ENCODE data around the gene TRIM2.

The TRIM2 gene

DNA sequence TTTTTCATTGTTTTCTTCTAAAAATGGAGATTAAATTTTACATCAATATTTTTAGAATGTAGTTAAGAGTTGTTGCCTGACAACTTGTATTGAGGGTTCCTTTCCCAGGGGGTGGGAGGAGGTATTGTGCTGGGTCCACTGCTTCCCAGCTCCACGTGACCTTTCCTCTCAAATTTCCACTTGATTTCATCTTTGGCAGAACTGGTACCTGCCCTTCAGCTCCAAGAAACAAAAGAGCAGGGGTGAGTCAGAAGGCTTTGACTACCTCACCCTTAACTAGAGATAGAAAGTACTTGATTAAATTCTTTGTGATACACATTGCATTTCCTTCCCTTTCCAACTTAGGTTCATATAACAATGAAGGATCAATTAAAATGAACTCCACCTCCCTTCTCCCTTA is 19.7 kb downstream of the TRIM2 start:
- peak; percentile 15 for DNase-seq

DNA sequence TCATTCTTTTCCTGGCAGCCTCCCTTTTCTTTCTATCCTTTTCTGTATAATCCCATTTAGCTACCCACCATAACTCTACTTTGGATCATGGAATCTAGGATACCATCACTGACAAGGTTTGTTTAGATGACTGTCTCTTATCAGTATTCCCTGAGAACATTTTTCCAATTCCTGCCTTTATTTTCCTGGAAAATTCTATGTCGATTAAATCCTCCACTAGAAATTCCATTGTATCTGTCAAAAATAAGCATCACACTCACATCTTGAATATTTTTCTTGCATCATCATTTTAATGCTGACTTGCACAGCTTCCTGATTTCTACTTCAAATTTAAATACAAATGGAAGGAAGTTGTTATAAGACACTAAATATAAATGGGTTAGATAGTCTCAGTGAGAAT is 20.2 kb downstream of the TRIM2 start:
- no peak for DNase-seq

DNA sequence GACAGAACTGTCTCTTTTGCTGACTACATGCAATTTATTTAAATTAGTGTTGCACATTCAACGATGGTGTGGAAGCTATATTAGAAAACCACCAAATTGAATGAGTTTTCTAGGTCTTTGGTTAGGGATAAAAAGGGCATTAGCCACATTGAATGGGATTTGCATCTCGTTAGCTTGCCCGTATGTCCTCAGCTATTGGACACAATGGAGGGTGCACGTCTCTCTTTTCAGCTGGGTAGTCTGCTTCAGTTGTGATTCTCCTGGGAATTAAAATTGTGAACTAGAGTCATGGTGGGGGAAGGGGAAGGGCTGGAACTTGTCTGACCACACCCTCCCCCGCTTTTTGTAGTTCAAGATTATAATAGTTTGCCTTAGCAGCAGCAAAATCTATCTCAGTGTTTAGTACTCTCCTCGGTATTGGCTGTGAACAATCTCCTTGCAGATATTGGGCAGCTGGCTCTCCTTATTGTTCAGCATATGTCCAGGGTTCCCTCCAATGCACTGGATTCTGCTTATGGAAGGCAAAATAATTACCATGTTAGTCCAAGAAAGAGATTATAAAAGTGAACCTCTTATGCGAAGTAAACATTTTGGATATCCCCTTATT is 23.3 kb downstream of the TRIM2 start:
- DNase-seq = no peak

DNA sequence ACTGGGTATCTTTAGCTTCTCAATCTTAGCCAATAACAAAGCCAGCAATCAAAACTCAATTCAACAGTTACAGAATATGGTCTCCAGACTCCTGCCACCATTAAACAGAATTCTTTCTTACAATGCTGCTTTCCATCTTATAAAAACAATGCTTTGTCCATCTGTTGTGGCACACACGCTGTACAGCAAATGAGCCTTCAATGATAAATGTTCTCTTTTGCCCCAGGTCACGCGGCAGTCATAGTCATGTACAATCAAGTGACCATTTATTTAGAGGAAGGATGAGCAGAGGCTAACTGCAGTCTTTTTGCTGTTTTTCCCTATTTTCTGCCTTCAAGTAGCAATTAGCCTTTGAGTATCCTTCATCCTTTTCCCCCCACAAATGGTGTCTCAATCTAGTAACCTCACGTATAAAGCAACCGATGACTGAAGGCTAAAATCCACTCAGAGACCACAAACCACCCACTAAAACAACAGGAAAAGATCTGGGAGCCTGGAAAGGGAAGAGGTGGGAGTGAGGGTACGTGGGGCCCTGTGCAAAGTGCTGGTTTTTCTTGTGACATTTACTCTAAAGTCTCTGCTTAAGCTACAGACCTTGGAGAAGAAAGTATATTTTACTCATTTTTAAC is 24.4 kb downstream of the TRIM2 start:
- no peak for DNase-seq

DNA sequence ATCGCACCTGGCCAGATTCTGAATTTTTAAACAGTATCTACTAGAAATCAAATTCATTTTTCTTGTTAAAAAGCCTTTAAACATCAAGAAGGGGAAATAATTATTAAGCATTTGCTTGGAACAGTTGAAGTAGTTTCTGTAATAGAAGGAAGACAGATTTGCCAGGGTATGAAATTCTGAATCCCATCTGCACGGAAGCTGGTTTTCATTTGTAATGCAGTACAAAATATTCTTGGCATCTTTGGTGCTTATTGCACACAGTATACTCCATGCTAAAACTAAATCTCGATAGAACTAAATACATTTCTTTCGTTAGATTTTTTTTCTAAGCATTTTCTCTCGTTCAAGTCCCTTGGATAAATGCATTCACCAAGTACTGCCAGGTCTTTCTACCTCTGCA is 25.3 kb downstream of the TRIM2 start:
- no peak for DNase-seq

DNA sequence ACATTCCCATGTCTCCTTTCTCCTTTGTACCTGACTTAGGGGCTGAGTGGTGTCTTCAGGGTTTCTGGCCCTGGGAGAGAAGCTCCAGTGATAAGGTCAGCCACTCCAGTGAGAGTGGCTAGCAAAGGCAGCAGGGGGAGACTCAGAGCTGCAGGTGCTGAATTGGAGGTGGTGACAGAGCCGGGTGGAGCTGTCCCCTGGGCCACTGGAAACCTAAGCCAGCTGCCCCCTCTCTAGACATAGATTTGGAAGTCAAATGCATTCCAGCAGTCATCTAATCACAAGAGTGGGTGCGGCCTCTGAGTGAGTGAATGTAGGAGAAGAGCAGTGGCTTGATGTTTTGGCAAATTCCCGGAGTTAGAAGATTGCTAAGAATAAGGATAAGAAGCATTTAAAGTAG is 28.5 kb downstream of the TRIM2 start:
- DNase-seq = peak; percentile 15

DNA sequence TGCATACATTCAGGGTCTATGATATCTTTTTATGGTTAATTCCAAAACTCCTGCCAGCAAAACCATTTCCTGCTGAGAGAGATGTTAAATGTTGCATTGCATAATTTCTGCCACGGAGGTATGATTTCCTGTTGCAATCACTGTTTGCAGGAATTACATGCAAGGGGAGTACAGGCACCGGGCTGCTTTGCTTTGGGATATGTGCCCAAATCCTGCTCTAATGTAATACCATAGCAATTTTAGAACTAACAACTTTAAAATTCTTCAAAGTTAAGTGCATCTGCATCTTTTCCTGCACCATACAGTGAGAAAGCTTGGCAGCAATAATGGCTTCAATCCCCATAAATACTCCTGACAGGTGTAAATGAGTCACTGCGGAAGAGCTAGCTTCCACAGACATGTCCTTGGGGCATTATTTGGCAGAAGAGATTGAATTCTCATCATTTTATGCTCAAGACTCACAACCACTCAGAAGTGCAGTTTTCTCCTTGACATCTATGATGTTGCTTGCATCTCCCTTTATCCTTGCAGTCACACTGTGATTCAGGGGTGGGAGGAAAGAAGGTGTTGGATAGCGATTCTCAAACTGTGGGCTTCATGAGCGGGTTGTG is 29.6 kb downstream of the TRIM2 start:
- DNase-seq = no peak

DNA sequence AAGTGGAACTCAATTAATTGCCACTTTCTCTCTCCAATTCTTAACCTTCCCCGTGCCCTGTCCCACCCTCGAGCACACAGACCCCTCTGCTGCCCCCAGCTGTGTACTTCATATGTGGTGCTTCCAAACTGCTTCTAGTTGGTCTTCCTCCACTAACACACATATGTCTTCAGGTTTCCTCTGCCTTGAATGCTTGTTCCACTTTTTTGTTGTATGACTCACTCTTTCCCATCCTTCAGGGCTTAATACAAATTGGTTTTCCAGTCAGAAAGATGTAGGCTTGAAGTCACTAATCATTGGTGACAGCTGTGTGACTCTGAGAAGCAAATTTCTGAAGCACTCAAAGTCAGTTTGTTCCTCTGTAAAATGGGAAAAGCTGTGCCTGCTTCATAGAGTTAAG is 30.6 kb downstream of the TRIM2 start:
- DNase-seq = no peak

DNA sequence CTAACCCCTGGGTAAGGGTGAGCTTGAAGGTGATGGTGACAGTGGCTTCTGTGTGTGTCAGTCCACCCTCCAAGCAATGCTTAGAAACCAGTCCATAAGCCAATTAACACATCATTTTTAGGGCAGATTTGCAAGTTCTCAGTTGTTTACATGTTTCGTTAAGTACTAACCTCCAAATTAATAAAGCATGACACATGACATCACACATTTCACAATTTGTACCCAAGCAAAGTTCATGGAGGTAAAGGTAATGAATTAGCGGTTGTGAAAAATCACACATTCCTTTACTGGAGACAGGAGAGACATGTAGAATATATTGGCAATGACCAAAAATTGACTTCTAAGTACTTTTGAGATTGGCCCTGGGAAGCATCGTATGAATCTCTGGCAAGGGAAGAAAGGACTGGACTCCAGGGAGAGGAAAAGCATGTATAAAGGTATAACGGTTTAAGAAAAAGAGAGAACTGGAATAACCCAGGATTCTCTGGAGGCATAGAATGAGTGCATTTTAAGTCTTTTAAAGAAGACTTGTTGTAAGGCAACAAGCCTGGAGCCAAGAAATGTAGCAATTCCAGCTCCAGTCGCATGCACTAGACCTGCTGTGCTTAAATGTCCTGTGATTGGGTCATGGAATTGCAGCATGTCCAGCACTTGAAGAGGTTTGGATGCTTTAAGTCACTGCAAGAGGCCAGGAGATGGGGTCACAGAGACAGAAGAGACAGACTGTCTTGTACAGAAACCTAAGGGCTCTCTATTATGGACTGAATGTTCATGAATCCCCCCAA is 34.1 kb downstream of the TRIM2 start:
- no peak for DNase-seq

DNA sequence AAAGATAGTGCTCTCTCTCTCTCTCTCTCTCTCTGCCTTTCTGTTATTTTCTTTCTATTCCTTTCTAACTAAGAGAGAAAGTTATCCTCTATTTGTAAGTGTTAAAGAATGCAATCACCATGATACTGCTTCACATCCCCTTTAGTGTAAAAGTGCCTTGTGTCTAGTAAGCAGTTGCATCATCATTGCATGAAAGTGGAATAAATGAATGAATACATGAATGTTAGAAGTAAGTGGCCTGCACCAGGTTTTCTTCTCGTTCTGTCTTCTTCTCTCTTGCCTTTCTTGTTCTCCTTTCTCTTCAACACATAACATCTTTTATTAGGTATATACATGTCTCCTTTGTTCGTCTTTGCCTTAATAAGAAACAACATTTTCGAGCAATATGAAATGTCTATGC is 35.2 kb downstream of the TRIM2 start:
- no peak for DNase-seq

DNA sequence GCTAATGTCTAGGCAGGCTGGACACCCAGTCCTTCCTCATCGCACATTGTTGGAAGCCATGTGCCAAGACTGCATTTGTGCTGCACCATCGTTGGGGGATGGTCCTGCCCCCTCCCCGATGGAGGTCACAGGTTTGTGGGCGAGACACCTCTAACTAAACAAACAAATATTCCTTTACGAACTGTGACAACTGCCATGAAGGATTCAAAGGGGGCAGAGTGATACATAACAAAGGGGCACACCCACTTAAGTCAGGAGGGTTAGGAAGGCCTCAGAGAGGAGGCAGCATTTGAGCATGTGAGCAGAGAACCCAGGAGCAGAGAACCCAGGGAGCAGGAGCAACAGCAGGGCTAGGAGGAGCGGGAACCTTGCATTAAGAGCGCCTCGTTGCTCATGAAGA is 37.1 kb downstream of the TRIM2 start:
- DNase-seq = no peak

DNA sequence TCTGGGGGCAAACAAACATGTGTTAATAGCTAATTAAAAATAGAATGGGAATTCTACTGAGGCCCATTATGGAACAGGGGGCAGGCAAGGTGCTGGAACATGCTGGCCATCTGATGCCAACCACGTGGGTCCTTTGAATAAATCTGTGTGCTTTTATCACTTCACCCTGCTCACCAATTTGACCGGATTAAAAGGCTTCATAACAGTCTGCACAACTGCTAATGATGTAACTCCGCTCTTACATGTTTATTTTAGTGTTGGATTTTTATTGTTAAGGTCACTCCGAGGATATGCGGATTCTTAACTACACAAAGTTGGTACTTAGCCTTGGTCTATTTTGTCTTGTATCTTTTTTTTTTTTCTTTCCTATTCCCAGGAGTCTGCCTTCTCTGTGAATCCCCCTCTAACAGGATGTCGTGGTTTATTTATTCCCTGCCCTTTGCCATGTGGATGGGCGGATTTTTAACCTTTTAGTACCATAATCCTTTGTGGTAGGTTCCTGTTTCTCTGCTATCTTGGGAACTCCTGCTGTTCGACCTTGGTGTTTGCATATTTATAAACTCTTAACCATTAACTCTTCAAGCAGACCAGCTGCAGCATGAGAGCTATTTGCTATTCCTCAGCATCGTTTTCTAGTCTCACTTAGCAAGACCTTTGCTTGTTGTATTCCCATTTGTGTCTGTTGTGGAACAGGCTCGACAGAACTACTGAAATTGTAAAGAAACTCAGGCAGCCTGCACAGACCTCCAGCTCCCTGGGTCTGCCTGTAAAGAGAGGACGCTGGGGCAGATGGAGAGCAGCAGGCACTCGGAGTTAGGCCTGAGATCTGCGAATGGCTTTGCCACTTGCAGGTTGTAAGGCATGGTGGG is 38.0 kb downstream of the TRIM2 start:
- no peak for DNase-seq

DNA sequence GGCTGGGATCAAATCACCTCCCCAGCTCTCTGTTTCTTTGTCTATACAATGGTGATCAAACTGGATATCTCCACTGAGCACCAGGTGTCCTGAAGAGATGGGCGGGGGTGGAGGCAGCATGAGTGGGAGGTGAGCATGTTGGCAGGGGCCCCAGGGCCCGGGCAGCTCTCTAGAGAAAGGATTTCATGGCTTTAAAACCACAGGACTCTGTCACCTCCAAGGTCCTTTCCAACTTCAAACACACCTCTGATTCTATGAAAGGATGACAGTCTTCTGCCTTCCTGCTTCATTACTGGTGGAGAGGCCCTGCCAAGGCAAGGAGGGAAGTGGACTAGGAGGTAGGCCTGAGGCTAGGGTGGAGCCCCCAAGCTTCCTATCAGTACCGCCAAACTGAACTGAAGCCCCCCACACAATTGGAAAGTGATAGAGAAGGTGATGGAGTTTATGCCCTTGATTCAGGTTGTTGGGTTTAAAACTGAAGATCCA is 38.6 kb downstream of the TRIM2 start:
- DNase-seq = no peak

DNA sequence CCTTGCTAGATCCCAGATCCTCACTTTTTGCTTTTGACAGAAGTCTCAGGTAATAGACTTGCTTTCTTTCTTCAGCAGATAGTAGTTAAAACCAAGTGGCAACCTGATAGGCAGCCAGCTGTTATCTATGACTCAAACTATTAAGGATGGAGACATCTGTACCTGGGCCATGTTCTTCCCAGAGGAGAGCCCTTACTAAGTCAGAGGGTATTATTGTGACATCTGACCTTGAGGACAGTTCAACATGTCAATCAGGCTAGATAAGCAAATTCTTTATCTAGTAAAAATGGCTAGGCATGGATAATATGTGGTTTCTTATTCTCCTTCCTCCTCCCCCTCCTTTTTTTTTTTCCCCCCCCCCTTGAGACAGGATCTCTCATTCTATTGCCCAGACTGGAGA is 39.2 kb downstream of the TRIM2 start:
- no peak for DNase-seq

DNA sequence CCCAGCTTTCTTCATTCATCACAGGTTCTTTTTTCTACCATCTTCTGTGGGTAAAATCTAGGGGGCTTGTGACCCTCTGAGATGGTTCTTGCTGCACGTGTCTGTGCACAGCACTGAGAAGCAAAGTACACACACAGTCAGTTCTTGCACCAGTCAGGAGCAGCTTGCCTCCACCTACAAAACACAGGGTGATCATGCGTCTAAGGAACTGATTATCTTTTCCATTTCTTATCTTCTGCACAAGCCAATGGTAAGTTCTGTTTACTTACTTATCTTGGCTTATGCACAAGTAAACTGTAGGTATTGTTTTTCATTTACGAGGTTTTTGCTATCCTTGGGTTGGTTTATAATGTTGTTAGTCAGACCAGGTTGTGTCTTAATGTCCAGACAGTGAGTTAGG is 40.7 kb downstream of the TRIM2 start:
- DNase-seq = no peak

DNA sequence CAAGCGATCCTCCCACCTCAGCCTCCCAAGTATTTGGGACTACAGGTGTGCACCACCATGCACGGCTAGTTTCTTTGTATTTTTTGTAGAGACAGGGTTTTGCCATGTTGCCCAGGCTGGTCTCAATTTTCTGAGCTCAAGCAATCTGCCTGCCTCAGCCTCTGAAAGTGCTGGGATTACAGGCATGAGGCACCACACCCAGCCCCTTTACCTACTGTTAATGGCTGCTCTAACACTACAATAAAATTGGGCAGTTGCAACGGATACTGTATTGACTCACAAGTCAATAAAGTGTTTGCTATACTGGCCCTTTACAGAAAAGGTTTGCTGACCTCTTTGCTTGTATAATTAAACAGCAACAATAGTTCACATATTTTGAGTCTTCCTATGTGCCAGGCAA is 41.5 kb downstream of the TRIM2 start:
- DNase-seq = no peak

DNA sequence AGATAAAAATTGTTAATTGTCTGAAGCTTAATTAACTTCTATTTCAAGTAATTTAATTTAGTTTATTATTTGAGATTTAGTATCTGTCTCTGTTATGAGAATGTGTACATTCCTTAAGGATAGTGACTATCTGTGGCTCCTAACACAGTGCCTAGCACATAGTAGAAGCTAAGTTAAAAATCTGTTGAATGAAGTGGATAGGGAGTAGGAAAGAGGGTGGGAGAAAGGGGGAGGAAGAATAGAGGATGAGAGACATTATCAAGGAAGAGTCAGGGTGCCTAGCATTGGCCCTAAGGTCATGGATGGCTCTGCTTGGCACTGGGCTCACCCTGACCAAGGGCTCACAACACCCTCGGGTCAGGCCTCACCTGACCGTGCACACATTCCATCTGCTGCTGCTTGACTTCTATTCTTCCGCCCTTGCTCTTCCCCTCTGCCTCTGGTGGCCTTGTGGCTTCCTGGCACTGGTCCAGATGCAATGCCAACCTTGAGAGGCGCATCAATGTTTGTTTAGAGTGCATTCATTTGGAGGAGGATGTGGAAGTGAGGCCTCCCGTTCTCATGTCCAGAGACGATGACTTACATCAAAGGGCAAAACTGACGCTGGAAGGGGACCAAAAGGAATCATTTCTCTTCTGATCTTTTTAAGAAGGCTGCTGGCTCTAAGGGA is 42.3 kb downstream of the TRIM2 start:
- DNase-seq = no peak

DNA sequence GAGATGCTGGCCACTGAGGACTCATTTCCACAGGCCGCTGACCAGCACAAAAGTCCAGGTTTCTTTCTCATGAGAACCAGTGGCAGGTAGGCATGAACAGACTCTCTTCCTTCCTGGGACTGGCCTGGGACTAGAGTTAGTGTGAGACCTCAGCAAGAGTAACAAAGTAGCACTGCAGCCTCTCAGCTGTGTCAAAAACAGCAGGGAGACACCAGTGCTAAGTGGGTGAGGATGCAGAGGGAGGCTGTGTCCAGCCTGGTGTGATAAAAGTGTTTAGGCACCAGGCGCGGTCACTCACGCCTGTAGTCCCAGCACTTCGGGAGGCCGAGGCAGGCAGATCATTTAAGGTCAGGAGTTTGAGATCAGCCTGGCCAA is 42.9 kb downstream of the TRIM2 start:
- no peak for DNase-seq

DNA sequence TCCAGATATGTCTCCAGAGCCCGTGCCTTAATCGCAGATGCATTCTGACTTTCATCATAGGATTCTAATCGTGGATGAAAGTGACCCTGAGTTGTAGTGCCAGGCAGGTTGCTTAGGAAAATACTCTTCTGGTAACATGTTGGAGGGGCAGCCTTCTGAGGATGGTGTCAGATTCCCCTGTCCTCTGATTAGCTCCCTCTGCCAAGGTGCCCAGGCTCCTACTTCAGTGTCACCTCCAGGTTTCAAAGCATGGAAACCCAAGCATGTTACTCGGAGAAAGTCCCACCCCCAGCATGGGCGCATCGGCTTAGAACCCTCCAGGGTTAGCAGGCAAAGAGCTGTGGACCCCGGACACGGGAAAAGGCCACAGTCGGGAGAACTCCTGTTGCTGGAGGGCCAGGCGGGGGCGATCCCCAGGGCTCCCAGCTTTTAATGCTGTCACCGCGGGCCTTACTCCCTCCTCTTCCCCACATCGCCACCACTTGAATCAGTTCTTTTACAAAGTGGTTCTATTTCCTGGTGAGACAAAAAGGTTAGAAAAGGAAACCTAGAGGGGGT is 44.5 kb downstream of the TRIM2 start:
- no peak for DNase-seq

DNA sequence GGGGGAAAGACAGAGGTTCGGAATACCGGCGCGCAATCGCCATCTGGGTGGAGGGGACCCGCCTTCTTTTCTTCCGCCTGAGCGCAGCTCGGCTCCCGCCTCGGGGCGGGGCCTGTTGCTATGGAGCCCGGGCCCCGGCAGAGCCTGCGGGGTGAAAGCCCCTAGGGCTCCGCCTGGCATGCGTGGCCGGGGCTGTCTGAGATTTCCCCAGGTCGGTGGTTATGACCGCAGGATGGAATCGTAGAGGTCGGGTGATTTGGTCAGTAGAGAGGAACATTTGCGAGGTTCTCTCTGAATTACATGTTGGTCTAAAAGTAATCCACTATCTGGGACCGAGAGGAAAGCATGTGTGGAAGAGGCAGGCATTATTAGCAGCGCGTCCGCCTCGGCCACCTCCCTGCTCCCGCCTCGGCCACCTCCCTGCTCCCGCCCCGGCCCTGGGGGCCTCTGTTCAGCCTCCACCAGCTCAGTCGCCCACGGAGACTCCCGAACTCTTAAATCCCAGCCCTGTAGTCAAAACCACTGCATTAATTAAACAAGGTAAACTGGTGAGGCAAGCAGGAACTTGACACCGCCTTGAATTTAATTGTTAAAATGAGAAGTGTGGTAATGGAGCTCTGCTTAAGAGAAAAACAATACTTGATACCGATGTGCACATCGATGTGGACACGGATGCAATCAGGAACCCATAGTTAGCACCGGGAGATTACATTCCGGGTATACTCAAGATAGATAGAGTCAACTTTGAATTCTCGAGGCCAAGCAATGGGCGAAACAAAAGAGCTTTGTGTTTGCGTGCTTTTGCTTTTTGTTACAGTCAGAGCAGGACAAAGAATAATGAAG is 45.2 kb downstream of the TRIM2 start:
- peak; percentile 93 for DNase-seq

DNA sequence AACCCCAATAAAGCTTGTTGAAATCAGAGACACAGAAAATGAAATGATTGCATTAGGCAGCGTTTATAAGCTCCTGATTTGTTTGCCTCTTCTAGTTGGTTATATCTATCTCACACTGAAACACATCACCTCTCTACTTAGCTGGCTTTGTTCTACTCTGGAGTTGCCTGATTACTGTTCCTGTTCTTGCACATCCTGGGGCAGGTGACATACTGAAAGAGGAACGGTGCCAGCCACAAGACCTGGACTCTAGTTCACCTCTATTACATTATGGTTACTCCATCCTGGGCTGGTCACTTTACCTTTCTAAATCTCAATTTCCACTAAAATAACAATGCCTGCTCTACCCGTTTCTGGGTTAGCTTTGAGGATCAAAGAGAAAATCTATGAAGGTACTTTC is 47.9 kb downstream of the TRIM2 start:
- no peak for DNase-seq

Measured in CD4-positive, alpha-beta T cell treated with Interleukin-6 for 4 hours (primary cell).